ENCODE measurements around the gene SMAD1.
A peak's percentile ranks its signal among the peaks of the same experiment; 100 is the strongest.

The SMAD1 gene

DNA sequence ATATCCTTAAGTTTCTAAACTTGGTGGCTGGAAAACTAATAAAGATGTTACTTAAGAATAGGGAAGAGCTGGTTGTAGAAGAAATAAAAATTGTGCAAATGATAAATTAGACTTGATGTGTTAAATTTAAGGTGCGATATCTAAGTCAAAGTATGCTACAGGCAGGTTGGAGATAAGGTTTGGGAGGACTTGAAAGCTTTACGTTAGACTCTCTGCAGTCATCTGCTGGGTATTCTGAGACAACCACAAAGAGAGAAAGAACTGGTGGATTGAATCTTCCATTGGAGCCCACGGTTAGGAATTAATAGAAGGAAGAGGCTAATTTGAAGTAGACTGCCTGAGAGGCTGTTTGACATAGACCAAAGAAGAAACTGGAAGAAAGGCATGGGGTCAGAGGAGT is 7.9 kb downstream of the SMAD1 start:
- no peak for DNase-seq (ENCODE audit: low read depth)

DNA sequence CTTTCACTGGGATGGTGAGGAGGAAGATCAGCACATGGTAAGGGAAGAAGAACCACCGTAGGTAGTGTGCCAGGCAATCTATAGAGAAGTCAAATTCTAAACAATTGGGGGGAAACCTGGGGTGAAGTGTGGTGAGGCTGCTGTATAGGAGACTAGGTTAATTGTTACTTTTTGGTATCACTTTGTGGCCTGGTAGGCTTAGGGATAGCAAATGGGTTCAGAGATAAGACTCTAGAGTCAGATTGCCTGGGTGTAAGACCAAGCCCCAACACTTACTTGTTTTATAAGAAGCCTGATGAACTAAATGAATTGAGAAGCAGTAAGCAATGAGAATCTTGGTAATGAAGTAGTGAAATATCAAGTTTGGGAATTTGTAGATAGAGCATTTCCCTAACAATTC is 8.7 kb downstream of the SMAD1 start:
- no peak for DNase-seq (ENCODE audit: low read depth)

DNA sequence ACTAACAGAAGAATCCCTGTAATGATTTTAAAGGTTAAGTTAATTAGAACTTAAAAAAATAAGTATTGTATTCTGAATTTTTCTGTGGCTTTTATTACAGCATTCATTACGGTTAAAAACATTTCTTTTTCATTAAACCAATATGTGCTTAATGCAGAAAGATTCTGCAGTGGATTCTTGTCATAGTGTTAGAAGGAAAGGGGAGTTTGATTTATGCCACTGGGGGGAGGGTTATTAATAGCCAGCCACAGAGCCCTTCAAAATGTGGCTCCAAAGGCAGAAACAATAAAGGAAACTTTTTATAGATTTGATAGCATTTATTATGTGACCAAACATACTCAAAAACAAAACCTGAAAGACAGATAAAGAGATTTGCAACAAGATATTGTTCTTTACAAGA is 9.1 kb downstream of the SMAD1 start:
- no peak for DNase-seq (ENCODE audit: low read depth)

DNA sequence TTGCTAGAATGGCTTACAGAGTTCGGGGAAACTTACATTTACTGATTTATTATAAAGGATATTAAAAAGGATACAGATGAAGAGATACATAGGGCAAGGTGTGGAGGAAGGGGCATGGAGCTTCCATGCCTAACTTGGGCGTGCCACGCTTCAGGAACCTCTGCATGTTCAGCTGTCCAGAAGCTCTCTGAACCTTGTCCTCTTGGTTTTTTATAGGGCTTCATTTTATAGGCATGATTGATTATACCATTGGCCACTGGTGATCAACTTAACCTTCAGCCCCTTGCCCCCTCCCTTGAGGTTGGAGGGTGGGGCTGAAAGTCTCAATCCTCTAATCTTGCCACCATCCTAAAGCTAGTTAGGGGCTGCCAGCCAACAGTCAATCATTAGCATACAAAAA is 10.7 kb downstream of the SMAD1 start:
- DNase-seq (ENCODE audit: low read depth), result no peak

DNA sequence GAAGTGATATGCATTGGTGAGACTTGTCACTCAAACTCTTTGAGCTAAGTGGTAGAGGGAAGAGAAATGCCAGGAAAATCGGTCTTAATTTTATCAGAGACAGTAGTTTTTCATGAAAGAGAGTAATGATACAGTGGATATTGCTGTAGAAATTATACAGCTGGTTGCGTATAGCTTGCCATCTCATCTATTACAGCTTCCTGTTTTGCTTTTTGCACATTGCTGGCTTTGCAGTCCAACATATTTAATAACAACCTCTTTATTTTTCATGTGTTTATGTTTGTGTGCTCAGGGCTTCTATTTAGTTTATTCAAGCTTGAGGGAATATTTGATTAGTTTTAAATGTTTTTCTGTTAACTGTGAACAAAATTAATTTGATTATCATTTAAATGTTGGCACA is 11.5 kb downstream of the SMAD1 start:
- no peak for DNase-seq (ENCODE audit: low read depth)

DNA sequence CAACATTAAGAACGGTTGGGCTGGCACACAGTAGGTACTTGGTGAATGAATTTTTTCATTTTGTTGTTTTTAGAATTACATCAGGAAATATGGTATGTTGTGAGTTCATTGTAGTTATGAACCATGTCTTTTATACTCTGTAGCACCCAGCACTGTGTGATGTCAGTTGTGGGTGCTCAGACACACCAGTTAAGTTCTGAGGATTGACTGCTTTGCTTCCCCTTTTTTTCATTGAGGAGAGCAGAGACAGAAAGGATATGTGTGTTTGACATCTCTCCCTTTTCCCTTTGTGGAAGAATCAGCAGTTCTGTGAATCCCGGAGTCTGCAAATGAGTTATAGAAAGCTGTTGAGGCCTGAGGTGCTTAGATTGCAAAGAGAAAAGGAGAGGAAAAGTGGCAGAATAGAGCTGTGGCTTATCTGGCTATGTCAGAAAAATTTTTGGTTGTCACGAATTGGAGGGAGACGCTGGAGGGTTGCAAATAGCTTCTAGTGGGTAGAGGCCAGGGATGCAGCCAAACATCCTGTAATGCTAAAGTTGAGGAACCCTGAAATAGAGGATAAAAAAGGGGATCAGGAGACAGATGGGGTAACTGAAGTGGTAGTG is 13.1 kb downstream of the SMAD1 start:
- DNase-seq (ENCODE audit: low read depth), result no peak

DNA sequence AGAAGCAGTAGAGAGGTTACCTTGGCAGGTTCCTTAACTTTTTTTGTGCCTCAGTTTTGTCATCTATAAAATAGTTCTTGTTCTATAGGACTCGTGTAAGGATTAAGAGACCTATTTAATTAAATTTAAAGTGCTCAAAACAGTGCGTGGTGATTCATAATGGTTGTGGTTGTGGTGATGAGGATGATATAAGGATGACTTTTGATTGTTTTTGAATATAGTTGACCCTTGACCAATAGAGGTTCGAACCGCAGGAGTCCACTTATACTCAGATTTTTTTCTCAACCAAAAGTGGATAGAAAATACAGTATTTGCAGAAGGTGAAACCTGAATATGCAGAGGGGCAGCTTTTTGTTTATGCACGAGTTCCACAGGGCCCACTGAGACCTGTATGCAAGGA is 14.6 kb downstream of the SMAD1 start:
- DNase-seq (ENCODE audit: low read depth), result no peak

DNA sequence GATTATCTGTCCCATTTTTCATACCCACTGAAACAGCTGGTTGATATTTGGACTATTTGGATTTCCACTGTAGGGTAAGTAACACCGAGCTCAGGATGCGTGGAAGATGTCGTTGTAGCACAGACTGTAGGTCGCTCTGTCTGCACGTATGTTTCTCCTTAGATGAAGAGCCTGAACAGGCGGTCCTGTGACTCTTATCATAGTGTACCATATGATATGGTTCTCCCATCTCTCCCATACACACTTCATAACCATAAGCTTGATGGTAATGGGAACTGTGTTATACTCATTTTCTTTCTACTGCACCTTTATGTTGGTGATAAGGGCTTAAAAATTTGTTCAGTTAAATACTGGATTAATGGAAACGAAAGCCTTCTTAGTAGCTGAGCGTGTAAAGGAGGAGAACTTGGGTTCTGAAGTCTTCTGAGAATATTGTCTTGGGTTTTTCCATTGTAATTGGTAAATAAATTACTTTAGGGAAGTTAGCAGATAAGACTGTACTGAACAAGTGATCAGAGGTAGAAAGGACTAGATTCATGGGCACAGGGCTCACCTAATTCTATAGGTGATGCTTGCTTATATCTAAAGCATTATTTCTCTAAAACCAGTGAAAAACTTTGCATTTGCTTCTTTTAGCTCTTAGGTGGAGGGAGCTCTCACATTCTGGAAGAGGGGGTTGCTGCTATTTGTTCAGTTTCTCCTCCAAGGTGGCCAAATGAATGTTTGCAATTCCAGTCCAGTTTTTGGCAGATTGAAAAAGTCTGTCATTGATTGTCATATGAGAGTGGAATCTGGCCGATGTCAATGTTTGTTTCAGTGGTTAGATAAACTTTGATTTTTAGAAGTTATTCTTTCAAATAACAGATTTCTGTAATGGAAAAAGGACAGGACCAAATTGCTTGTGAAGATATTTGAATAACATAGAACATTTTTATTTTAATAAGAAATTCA is 15.8 kb downstream of the SMAD1 start:
- DNase-seq (ENCODE audit: low read depth), result peak; percentile 49

DNA sequence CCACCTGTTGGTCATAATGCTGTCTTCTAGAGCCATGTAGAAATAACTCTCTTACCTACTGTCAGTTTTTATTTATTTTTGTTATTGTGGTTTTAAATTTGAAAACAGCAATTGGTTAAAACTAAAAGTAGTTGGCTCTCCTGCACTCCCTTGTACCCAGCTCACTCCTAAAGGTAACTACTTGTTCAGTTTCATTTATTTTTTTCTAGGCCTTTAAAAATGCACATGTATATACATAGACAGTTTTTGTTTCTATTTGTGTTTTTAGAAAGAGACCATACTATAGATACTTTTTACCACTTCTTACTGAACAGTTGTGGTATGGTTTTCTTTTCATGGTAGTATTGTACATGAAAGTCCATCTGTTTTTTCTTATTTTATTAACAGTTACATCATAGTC is 16.8 kb downstream of the SMAD1 start:
- no peak for DNase-seq (ENCODE audit: low read depth)

DNA sequence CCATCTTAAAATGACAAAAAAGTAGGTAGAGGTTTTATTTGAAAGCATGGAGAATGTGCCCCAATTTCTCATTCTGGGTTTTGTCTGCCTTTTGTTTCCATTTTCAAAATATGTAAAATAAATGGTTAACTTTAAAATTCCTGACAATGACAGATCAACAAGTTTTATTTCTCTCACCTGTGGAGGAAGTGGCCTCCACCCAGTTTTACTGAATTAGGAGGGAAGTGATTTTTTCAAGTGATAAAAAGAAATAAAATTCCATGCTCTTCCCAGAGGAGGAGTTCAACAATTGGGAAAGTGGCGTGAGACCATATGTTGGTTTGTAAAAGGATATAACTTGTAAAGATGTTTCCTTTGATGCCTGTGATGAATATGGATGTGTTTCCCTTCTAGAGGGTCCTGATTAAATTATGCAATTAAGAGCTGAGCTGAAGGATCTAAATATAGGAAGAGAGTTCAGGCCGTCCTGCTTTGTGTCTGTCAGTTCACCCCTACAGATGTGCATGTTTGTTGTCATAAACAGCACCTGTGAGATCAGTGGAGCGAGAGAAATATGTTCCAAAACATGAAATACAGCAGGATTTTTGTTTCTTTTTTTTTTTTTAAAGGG is 19.5 kb downstream of the SMAD1 start:
- DNase-seq (ENCODE audit: low read depth), result no peak

DNA sequence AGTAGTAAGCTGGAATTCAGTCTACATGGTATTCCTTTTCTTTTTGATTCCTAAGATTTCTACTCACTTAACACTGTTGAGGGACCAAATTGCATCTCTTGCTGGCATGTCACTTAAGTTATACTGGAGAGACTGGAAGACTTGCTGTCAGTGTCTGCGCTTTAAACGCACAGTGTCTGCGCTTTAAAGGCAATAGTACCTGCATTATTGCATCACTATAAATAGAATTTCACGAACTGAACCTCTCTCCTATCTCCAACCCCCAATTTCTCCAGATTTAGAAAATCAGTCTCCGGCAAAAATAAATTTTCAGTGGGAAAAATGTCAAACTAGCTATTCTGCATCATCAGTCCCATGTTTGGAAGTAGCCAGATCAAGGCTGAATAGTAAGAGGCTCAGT is 21.2 kb downstream of the SMAD1 start:
- no peak for DNase-seq (ENCODE audit: low read depth)

DNA sequence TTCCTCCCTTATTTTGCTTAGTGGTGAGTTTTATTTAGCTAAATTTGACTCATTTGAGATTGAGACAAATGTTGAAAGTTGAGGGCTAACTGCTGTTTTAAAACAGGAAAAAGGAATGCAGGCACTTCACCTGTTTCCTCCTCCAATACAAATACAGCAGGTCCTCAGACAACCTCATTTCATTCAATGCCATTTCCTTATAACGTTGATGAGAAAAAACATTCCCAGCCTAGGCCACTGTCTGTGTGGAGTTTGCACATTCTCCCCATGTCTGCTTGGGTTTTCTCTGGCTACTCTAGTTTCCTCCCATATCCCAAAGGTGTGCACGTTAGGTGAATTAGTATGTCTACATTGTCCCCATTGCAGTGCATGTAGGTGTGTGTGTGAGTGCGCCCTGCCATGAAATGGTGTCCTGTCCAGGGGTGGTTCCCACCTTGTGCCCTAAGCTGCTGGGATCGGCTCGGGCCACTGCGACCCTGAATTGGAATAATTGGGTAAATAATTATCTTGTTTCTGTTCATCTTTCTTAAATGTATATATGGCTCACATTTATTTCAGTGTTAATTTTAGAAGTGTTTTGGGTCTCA is 21.9 kb downstream of the SMAD1 start:
- no peak for DNase-seq (ENCODE audit: low read depth)

DNA sequence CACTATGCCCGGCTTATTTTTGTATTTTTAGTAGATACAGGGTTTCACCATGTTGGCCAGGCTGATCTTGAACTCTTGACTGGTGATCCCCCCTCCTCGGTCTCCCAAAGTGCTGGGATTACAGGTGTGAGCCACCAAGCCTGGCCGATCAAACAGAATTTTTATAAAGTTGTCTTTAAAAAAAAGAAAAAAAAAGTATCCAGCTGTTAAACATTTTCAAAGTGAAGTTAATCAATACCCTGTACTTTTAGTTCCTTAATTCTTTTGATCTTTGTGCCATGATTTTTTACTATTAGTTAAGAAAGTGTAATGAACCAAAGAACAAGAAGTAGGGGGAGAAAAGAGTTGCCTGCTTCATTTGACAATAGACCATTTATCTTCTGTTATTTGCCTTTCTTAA is 24.3 kb downstream of the SMAD1 start:
- DNase-seq (ENCODE audit: low read depth), result no peak

DNA sequence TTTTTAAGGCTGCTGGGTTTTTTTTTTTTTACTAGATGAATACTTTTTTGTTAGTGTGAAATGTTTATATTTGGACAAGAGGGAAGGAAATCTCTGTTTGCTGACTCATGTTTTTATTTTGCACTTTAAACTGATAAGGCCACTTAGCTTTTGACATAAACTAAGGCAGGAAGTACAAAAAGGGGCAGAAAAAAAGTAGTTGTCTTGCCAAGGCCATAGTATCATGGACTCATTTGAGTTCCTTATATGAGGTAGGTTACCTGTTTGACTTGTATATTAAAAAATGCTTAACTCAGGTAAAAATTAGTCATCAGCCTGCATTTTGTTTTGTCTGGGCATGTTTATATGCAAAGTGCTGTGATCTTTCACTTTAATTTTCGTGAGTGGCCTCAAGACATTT is 26.0 kb downstream of the SMAD1 start:
- DNase-seq (ENCODE audit: low read depth), result peak; percentile 37

DNA sequence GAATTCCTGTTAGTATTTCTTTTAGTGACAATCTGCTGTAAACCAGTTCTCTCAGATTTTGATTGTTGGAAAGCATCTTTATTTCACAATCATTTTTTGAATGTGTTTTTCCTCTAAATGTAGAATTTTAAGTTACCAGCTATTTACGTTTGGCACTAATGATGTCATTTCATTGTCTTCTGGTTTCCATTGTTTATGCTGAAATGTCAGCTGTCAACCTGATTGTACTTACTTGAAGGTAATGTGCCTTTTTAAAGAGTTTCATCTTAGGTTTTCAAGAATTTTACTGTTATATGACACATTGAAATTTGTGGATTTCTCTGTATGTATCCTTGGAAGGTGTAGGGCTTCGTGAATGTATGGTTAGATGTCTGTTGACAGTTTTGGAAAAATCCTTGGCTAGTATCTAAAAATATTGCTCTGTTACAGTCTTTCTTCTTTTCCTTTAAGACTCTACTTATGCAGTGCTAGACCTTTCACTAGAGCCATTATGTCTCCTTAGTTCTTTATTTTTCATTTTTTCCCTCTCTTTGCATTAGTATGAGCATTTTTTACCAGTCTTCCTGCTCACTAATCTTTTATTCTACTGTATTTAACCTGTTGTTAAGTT is 30.4 kb downstream of the SMAD1 start:
- no peak for DNase-seq (ENCODE audit: low read depth)

DNA sequence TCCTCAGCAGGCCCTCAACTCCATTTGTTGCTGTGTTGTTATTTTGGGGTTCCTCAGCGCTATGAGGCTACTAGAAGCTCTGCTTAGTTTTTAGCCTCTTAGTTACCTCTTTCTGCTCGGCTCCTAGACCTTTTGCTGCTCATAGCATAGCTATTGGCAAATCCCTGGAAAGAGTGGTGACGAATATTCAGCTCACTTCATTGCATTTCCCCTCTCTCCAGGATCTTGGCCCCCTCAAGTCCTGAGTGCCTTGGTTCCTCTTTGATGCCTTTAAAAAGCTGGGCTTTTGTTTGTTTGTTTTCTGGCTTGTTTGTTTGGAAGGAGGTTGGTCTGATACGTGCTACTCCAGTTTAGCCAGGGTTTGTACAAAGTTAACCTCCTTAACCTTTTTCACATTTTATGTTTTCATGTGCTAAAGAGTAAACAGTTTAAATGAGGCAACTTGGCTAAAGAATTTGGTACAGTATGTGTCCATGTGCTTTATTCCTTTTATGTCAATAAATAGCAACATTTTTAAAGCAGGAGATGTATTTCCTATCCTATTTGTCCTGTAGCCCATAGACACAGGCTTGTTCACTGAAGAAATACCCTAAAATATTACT is 31.5 kb downstream of the SMAD1 start:
- DNase-seq (ENCODE audit: low read depth), result no peak

DNA sequence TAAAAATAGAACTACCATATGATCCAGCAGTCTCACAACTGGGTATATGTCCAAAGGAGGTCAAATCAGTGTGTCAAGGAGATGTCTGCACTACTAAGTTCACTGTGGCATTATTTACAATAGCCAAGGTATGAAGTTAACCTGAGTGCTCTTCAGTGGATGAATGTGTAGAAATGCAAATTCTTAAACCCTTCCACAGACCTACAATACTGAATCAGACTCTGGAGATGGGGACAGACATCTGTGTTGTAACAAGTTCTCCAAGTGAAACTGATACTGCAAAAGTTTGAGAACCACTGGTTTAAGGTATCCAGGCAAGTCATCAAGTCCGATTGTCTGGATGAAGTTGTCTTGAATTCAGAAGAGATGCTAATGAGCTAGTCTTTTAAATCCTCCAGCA is 38.5 kb downstream of the SMAD1 start:
- no peak for DNase-seq (ENCODE audit: low read depth)

DNA sequence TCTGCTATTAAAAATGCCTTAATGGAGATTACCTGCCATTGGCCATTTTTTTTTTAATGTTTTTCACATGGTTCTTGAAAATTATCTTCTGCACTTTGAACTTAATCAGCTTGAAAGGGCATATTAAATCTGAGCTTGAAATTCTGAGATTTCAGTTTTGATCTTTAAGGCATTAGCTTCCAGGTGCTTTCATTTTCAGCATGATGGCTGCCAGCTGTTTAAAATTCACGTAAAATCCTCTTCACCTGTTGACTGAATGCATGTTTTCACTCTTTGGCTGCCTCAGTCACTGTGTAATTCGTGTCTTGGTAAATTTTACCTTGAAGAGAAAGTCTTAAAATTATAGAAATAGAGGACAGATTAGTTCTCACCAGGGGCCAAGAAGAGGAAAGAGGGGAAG is 39.6 kb downstream of the SMAD1 start:
- no peak for DNase-seq (ENCODE audit: low read depth)

DNA sequence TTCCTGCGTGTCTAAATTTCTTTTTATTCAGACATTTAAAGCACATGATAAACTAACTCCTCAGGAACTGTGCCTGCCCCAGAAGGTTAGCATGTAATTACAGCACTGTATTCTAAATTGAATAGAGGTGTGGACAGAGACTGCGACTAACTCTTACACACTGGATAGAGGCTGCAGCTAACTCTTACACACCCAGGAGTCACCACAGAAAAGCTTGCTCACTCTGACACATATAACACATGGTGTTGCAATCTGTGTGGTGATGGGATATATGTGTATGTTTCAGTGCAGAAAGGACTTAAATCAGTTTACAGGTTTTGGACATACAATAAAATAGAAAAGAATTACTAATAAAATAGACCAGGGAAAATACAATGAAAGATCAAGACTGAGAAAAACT is 41.5 kb downstream of the SMAD1 start:
- DNase-seq (ENCODE audit: low read depth), result no peak

DNA sequence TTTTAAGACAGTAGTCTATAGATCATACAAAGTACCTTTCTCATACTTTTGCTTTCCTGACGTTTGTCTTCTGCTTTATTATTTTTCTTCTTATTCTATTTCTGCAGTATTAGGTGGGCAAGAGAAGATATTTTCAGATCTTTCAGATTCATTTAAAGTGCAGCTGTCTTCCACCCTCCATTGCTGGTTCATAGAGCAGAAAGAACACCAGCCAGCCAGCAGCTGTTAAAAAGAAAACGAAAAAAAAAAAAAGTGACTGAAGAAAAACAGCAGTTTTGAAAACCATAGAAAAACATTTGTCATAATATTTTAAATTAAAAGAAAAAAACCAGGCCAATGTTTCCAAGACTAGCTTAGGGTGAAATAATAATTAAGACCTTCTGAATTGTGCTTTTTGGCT is 42.9 kb downstream of the SMAD1 start:
- no peak for DNase-seq (ENCODE audit: low read depth)

DNA sequence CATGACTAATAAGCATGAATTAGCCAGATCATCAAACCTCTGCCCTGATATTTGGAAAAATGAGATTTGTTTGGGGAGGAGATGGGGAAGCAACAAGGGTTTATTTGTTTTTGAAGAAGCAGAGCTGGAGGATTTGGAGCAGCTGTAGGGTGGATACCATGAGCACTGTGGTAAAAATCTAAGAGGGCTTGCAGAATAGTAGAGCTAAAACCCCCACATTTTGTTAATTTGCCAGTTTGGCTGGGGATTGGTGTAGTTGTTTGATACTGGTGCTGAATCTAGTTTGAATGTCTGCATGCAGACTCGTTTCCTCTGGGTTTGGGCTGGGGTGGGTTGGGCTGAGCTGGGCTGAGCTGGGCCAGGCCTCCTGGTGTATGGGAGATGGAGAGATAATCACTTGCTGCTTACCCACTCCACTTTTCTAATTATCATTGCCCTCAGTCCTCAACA is 43.7 kb downstream of the SMAD1 start:
- no peak for DNase-seq (ENCODE audit: low read depth)

DNA sequence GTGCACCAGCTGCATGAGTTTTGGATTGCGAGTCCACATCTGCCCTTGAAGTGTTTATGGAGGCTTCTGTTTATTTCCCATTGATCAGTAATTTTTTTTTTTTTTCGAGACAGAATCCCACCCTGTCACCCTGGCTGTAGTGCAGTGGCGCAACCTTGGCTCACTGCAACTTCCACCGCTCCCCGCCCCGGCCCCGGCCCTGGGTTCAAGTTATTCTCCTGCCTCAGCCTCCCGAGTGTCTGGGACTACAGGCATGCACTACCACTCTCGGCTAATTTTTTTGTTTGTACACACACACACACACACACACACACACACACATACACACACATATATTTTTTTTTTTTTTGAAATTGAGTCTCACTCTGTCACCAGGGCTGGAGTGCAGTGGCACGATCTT is 46.1 kb downstream of the SMAD1 start:
- DNase-seq (ENCODE audit: low read depth), result no peak
